Measurements from ENCODE around the gene NCOA4. TPM values are rescaled to one million over a fixed set of nuclear protein-coding genes. Genes with fewer than 3 reads are reported as not detected.
"Not testable (repeated sequence)": the region's sequence is repeated elsewhere in the genome, so short reads cannot be mapped to it uniquely, and the experiment has no call there.

The NCOA4 gene
- total RNA-seq, 6 experiments from 2014 or later, result 130 to 224 (median 201) TPM

GRCh38 chr10:45983538-45984186, 46.8 kb downstream of the NCOA4 start:
- H3K27me3 ChIP-seq; H3K27ac ChIP-seq; H3K4me3 ChIP-seq; H3K36me3 ChIP-seq; H3K9me3 ChIP-seq; intact Hi-C loops (cut with DNase I): not testable (repeated sequence)
- TF ChIP-seq, protein P1, sequence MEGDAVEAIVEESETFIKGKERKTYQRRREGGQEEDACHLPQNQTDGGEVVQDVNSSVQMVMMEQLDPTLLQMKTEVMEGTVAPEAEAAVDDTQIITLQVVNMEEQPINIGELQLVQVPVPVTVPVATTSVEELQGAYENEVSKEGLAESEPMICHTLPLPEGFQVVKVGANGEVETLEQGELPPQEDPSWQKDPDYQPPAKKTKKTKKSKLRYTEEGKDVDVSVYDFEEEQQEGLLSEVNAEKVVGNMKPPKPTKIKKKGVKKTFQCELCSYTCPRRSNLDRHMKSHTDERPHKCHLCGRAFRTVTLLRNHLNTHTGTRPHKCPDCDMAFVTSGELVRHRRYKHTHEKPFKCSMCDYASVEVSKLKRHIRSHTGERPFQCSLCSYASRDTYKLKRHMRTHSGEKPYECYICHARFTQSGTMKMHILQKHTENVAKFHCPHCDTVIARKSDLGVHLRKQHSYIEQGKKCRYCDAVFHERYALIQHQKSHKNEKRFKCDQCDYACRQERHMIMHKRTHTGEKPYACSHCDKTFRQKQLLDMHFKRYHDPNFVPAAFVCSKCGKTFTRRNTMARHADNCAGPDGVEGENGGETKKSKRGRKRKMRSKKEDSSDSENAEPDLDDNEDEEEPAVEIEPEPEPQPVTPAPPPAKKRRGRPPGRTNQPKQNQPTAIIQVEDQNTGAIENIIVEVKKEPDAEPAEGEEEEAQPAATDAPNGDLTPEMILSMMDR (IDR thresholded peaks at IDR 0.05), result peak; percentile 40 to 63 (median 48)
- WGBS (ENCODE audit: insufficient coverage, low coverage, low lambda C conversion rate, missing lambda C conversion rate), result 78% methylated on average over 4 of the region's 6 CpGs
- peaks cover 0 to 13% (median 6%) of the 10 kb centered on the region in 4 donors for H3K4me1 ChIP-seq
- ATAC-seq (peak; percentile 92 to 93 (median 92)), DNase-seq (peak in 2 of 3 donors; percentile 26 to 61)

GRCh38 chr10:45981367-45981766, 49.1 kb downstream of the NCOA4 start:
- WGBS (ENCODE audit: insufficient coverage, low coverage, low lambda C conversion rate, missing lambda C conversion rate), result 20% methylated on average over 1 of the region's 1 CpG
- intact Hi-C loops (cut with DNase I); DNase-seq; H3K27ac ChIP-seq; ATAC-seq; H3K4me3 ChIP-seq; H3K36me3 ChIP-seq; H3K9me3 ChIP-seq; H3K27me3 ChIP-seq: not testable (repeated sequence)
- H3K4me1 ChIP-seq, result peaks cover 0 to 12% (median 5%) of the 10 kb centered on the region in 4 donors

- H3K27ac ChIP-seq; intact Hi-C loops (cut with DNase I); H3K4me1 ChIP-seq; ATAC-seq; DNase-seq; H3K27me3 ChIP-seq; H3K4me3 ChIP-seq; H3K9me3 ChIP-seq; H3K36me3 ChIP-seq: not testable (repeated sequence)
- WGBS (ENCODE audit: insufficient coverage, low coverage, low lambda C conversion rate, missing lambda C conversion rate), result 86% methylated on average over 1 of the region's 2 CpGs
These were observed 51.9 kb downstream of the NCOA4 start for GRCh38 chr10:45978554-45978953.

GRCh38 chr10:45974041-45974440, 56.4 kb downstream of the NCOA4 start:
- H3K36me3 ChIP-seq; H3K27ac ChIP-seq; ATAC-seq; H3K9me3 ChIP-seq; DNase-seq; H3K4me3 ChIP-seq; H3K27me3 ChIP-seq; intact Hi-C loops (cut with DNase I): not testable (repeated sequence)
- WGBS (ENCODE audit: insufficient coverage, low coverage, low lambda C conversion rate, missing lambda C conversion rate), result 25% methylated on average over 3 of the region's 3 CpGs
- peaks cover 0 to 11% (median 2%) of the 10 kb centered on the region in 4 donors for H3K4me1 ChIP-seq

GRCh38 chr10:45972813-45973169, 57.6 kb downstream of the NCOA4 start:
- intact Hi-C loops (cut with DNase I); H3K27me3 ChIP-seq; H3K36me3 ChIP-seq; DNase-seq; H3K9me3 ChIP-seq: not testable (repeated sequence)
- peak overlapping the region in 1 of 3 donors; percentile 53 for H3K27ac ChIP-seq
- whole genome bisulfite sequencing (ENCODE audit: insufficient coverage, low coverage, low lambda C conversion rate, missing lambda C conversion rate), result 0% methylated on average over 9 of the region's 10 CpGs
- H3K4me3 ChIP-seq, result peak overlapping the region; percentile 85 to 95 (median 90)
- H3K4me1 ChIP-seq, result peaks cover 0 to 11% (median 2%) of the 10 kb centered on the region in 4 donors
- ATAC-seq, result peak in 3 of 4 donors; percentile 16 to 24 (median 18)

- peak; percentile 62 for TF ChIP-seq POLR2A (IDR thresholded peaks at IDR 0.05)
- peak; percentile 93 to 99 (median 96) for ATAC-seq
- H3K36me3 ChIP-seq; intact Hi-C loops (cut with DNase I); H3K9me3 ChIP-seq; H3K27me3 ChIP-seq: not testable (repeated sequence)
- Histone ChIP-seq H3K27ac (peak within 1 kb of the TSS in 2 of 3 donors; percentile 43 to 53), H3K4me3 (peak within 1 kb of the TSS; percentile 85 to 95 (median 90)), H3K4me1 (peaks cover 0 to 11% (median 2%) of the 10 kb centered on the region in 4 donors)
- peak; percentile 84 to 91 (median 91) for DNase-seq
- WGBS (ENCODE audit: insufficient coverage, low coverage, low lambda C conversion rate, missing lambda C conversion rate), result 0% methylated on average over 36 of the region's 60 CpGs
These were observed 58.2 kb downstream of the NCOA4 start, which contains the start of gene TIMM23 for GRCh38 chr10:45972106-45972812. Gene TIMM23 (plus strand): TSS chr10:45972489. CDS start chr10:45972625, 136 bp downstream.

- peak overlapping the region in 2 of 3 donors; percentile 43 to 53 for H3K27ac ChIP-seq
- H3K4me3 ChIP-seq, result peak overlapping the region; percentile 85 to 95 (median 90)
- H3K27me3 ChIP-seq; intact Hi-C loops (cut with DNase I); H3K9me3 ChIP-seq; H3K36me3 ChIP-seq; DNase-seq: not testable (repeated sequence)
- peaks cover 0 to 11% (median 2%) of the 10 kb centered on the region in 4 donors for H3K4me1 ChIP-seq
- WGBS (ENCODE audit: insufficient coverage, low coverage, low lambda C conversion rate, missing lambda C conversion rate), result 0% methylated on average over 10 of the region's 25 CpGs
- peak; percentile 18 to 59 (median 38) for ATAC-seq
These were observed 58.7 kb downstream of the NCOA4 start for GRCh38 chr10:45971742-45972105.

DNA sequence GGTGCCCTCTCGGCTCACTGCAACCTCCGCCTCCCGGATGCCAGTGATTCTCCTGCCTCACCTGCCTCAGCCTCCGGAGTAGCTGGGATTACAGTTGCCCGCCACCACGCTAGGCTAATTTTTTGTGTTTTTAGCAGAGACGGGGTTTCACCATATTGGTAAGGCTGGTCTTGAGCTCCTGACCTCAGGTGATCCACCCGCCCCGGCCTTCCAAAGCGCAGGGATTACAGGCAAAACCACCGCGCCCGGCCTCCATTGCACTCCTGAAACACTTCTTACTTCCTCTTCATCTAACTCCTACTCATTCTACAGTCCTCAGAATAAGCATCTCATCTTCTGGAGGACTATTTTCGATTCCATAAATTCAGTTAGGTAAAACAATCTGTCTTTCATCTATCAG, 59.4 kb downstream of the NCOA4 start:
- Histone ChIP-seq H3K4me3 (peak overlapping the region in 1 of 3 donors; percentile 95), H3K4me1 (peaks cover 0 to 11% (median 2%) of the 10 kb centered on the region in 4 donors)
- WGBS (ENCODE audit: insufficient coverage, low coverage, low lambda C conversion rate, missing lambda C conversion rate), result 59% methylated on average over 13 of the region's 14 CpGs
- ATAC-seq; H3K9me3 ChIP-seq; H3K27me3 ChIP-seq; DNase-seq; intact Hi-C loops (cut with DNase I); H3K27ac ChIP-seq; H3K36me3 ChIP-seq: not testable (repeated sequence)

DNA sequence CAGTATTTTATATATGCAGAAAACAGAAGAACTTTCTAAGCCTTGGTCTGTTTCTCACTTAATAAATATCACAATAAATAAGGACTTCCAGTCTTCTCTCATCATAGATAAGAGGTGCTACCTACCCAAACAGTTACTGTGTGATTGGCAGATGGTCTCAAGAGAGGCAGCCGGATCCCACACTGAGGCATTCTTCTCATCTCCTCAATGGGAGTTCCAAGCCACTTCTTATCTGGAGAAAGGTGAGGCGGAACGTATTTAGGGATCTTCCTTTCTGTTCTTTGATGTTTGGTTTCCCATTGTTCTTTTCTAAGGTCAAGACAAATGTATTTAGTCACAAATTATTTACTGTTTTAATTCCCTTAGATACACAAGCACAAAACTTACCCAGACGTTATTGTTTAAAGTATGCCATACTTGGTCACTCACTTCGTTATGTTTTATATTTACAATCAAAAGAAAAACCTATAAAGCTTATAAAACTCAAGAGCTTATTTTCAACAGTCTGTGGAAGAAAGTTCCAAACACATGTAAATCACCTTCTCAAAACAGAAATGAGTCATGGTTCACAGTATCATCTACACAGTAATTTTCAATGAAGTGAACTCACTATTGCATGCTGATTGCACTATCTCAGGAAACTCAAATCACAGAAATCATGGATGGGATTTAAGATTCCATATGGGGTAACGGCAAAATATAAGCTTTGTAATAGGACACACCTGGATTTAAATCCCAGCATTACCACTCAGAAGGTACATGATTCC, 67.6 kb downstream of the NCOA4 start:
- intact Hi-C loops (cut with DNase I), result not testable (repeated sequence)

DNA sequence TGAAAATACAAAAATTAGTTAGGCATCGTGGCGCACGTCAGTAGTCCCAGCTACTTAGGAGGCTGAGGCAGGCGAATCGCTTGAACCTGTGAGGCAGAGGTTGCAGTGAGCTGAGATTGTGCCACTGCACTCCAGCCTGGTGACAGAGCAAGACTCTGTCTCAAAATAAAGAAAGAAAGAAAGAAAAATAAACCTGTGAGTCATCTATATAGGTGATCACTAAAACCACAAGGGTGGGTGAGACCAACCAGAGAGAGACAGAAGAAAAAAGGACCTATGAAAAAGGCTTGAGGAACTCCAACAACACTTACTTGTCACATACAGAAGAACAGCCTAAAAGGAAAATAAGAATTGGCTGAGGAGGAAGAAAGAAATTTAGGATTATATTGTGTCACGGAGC, 72.5 kb downstream of the NCOA4 start:
- H3K27ac ChIP-seq; H3K4me3 ChIP-seq; H3K36me3 ChIP-seq; intact Hi-C loops (cut with DNase I); H3K4me1 ChIP-seq; H3K9me3 ChIP-seq; DNase-seq; H3K27me3 ChIP-seq; ATAC-seq: not testable (repeated sequence)
- WGBS (ENCODE audit: insufficient coverage, low coverage, low lambda C conversion rate, missing lambda C conversion rate), result 95% methylated on average over 6 of the region's 6 CpGs

More for the DNA sequence above, 67.6 kb downstream of the NCOA4 start:
- H3K27ac ChIP-seq, DNase-seq, H3K27me3 ChIP-seq, H3K4me3 ChIP-seq, H3K36me3 ChIP-seq, H3K4me1 ChIP-seq, H3K9me3 ChIP-seq, ATAC-seq: not testable (repeated sequence)
- WGBS (ENCODE audit: insufficient coverage, low coverage, low lambda C conversion rate, missing lambda C conversion rate), result 85% methylated on average over 6 of the region's 6 CpGs

All from right lobe of liver (tissue), 6 donors.